NCI-H1105 treated with DMSO at 0.1 percent for 48 hours (cell line): ENCODE measurements around the gene DPM3.
A peak's percentile ranks its signal among the peaks of the same experiment; 100 is the strongest.
"Not testable (repeated sequence)": the region's sequence is repeated elsewhere in the genome, so short reads cannot be mapped to it uniquely, and the experiment has no call there.

ENCODE experiments used
- DNase-seq: peaks from one replicate; lab custom pipeline; 2025; lab: John Stamatoyannopoulos, UW

The DPM3 gene

DNA sequence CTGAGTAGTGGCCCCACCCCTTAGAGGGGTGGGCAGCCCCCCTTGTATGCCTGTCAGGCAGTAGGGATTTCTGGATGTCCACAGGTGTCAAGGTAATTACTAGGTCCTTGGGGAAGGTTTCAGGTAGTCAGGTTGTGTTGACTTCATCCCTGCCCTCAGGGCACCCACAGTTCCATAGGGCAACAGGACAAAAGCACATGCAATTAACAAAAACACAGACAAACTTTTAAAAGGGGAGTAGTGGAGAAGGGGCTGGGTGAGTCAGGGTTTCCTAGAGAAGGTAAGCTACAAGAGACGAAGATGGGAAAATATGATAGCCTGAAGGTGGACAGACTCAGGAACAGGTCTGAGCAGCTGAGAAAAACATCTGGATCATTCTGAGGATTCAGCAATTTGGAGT is 18.7 kb upstream of the DPM3 start:
- no peak for DNase-seq

DNA sequence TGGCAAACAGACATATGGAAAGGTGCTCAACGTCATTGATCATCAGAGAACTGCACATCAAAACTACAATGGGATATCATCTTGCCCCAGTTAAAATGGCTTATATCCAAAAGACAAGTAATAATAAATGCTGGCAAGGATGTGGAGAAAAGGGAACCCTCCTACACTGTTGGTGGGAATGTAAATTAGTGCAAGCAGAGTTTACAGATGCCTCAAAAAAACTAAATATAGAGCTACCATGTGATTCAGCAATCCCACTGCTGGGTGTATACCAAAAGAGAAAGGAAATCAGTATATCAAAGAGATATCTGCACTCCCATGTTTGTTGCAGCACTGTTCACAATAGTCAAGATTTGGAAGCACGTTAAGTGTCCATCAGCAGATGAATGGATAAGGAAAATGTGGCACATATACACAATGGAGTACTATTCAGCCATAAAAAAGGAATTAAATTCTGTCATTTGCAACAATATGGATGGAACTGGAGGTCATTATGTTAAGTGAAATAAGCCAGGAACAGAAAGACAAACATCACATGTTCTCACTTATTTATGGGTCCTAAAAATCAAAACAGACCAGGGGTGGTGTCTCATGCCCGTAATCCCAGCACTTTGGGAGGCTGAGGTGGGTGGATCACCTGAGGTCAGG is 15.8 kb upstream of the DPM3 start:
- DNase-seq = not testable (repeated sequence)

DNA sequence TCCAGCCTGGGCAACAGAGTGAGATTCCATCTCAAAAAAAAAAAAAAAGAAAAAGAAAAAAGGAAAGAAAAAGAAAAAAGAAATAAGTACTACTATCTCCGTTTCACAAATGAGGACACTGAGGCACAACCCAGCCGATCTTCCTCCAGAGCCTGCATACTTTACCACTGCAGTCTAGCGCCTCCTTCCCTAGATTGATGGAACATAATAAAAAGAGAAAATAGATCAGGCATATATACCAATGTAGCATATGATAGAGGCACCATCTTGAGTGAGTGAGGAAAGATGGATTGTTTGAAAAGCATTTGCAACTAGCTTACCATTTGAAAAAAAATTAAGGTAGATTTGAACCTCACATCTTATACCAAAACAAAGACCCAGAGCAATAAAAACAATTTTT is 5.2 kb upstream of the DPM3 start:
- DNase-seq = no peak

DNA sequence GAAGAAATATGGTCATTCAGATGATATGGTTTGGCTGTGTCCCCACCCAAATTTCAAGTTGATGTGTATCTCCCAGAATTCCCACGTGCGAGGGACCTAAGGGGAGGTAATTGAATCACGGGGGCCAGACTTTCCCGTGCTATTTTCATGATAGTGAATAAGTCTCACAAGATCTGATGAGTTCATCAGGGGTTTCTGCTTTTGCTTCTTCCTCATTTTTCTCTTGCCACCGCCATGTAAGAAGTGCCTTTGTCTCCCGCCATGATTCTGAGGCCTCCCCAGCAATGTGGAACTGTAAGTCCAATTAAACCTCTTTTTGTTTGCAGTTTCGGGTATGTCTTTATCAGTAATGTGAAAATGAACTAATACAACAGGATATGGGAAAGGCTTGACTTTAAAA is 1.4 kb upstream of the DPM3 start:
- DNase-seq = no peak

DNA sequence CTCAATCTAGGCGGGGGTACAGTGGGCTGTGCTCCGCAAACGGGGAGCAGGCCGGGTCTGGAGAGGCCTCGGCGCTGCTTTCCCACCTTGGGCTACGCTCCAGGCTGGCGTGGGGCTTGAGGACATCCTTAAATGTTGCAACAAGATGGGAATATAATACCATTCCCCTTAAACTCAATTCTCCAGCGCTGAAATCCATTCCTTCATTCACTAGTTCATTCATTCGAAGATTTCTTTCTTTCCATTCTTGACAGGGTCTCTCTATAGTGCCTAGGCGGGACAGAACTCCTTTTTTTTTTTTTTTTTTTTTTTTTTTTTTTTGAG is 261 bp upstream of the DPM3 start:
- DNase-seq = no peak

DNA sequence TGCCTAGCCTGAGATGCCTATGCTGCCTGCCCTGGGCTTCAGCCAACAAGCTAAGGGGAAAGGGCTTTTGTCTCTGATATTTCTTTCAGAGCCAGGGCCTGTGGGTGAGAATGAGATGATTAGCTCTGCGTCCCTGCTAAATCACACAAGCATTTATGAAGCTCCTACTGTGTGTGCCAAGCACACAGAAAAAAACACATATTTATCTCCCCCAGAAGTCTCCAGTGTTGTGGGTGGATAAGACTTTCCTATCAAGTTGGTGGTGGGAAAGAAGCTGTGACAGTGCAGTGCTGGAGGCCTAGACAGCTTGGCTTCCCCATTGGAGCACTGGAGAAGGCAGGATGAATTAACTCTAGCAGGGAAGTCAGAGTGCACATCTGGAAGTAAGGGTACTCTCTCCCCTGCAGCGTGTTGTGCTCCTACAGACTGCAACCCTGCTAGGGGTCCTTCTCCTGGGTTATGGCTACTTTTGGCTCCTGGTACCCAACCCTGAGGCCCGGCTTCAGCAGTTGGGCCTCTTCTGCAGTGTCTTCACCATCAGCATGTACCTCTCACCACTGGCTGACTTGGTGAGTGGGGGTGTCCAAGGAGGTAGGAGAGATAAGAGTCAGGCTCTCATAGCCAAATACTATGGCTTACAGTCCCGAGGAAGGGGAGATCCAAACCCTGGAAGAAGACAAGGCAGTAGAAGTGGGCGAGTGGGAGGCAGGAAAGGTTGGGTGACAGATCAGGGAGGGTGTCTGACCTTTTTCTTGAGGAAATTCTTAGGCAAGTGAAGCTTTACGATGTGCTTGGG is 3.0 kb downstream of the DPM3 start:
- no peak for DNase-seq

DNA sequence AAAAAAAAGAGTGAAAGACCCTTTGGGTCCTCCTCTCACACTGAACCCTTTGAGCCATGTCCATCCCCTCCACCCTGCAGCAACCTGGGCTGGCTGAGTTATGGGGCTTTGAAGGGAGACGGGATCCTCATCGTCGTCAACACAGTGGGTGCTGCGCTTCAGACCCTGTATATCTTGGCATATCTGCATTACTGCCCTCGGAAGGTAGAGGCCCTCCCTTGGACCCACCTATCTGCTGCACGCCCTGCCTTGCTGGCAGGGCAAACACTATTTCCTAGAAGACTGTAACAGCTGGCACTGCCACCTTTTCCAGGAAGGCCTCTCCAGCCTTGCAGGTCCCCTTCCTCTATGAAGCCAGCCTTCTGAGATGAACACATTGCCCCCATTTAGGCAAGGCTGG is 3.6 kb downstream of the DPM3 start:
- no peak for DNase-seq

DNA sequence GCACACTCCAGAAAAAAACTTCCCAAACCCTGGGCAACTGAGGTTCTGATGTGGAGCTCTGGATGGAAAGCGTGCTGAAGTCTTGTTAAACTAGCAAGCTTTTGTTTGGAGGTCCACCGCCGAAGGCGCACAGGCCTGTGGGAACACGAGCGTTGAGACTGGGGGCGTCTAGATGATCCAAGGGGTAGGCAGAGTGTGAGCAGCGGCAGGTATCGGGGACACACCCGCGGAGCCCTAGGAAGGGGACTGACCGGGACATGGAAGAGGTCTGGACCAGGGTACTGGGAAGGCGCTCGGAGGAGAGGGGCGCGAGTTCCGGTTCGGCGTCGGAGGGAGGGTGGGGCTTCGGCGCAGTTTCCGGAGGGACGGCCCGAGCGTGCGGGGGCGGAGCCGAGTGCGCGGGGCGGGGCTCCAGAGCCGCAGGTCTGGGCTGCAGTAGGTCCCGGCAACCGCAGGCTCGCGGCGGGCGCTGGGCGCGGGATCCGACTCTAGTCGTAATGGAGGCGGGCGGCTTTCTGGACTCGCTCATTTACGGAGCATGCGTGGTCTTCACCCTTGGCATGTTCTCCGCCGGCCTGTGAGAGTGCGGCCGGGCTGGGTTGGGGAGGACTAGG is 4.8 kb downstream of the DPM3 start, which contains the start of gene SLC50A1:
Gene SLC50A1 (plus strand): TSS at position 438 of the 614 bp plus-strand sequence. CDS start 60 bp downstream, at position 498.
- peak; percentile 90 for DNase-seq

DNA sequence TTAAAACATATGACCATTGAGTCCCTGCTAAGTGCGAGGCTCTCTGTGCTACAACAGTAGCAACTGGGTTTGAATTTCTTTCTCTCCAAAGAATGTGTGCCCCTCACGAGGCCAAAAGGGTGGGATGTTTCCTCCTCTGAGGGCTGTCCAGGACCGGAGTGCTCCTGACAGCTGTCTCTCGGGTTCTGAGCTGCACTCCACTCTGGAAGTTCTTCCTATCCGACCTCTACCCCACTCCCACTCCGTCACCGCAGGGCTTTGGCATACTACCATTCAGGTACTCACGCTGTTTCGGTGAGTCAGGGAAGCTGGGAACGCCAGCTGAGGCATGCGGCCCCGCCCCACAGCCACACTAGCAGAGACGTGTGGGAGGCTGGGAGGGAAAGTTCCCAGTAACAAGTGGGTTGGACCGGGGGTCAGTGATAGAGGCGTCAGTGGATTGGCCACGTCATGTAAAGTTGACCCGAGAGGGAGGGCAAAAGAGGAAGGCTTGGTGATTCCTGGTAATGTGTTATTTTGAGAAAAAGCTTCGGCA is 5.4 kb downstream of the DPM3 start:
- peak; percentile 55 for DNase-seq

DNA sequence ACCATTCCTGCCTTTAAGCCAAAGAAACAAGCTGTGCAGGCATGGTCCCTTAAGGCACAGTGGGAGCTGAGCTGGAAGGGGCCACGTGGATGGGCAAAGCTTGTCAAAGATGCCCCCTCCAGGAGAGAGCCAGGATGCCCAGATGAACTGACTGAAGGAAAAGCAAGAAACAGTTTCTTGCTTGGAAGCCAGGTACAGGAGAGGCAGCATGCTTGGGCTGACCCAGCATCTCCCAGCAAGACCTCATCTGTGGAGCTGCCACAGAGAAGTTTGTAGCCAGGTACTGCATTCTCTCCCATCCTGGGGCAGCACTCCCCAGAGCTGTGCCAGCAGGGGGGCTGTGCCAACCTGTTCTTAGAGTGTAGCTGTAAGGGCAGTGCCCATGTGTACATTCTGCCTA is 6.0 kb downstream of the DPM3 start:
- no peak for DNase-seq

DNA sequence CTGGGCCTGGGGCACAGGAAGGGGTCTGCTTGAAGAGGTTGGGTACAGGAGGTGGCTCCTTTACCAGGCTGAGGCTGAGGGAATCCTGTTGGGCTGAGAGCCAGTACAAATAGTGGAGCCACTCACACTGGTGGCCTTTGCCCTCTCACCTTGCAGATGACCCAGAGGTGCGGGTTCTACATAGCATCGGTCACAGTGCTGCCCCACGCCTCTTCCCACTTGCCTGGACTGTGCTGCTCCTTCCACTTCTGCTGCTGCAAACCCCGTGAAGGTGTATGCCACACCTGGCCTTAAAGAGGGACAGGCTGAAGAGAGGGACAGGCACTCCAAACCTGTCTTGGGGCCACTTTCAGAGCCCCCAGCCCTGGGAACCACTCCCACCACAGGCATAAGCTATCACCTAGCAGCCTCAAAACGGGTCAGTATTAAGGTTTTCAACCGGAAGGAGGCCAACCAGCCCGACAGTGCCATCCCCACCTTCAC is 6.5 kb downstream of the DPM3 start:
- DNase-seq = no peak

DNA sequence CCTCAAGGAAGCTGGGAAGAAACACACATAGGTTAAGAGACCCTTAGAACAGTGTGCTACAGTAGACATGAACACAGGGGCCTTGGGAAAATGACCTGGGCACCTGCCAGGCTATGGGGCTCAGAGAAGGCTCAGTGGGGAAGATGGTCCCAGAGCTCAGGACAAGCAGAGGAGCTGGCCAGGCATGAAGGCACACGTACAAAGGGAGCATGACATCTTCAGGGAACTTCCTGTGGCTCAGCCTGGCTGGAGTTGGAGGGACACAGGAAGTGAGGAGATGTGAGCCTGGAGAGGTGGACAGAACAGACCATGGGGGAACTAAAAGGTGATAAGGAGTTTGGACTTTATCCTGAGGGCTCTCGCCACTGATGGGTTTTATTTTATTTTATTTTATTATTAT is 8.5 kb downstream of the DPM3 start:
- DNase-seq = no peak

DNA sequence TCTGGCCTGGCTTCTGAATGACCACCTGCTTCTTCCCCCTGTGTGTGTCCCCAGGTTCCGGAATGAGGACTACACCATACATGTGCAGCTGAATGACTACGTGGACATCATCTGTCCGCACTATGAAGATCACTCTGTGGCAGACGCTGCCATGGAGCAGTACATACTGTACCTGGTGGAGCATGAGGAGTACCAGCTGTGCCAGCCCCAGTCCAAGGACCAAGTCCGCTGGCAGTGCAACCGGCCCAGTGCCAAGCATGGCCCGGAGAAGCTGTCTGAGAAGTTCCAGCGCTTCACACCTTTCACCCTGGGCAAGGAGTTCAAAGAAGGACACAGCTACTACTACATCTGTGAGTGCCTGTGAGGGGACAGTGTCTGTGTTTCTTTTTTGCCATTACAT is 9.0 kb downstream of the DPM3 start:
- DNase-seq = no peak

DNA sequence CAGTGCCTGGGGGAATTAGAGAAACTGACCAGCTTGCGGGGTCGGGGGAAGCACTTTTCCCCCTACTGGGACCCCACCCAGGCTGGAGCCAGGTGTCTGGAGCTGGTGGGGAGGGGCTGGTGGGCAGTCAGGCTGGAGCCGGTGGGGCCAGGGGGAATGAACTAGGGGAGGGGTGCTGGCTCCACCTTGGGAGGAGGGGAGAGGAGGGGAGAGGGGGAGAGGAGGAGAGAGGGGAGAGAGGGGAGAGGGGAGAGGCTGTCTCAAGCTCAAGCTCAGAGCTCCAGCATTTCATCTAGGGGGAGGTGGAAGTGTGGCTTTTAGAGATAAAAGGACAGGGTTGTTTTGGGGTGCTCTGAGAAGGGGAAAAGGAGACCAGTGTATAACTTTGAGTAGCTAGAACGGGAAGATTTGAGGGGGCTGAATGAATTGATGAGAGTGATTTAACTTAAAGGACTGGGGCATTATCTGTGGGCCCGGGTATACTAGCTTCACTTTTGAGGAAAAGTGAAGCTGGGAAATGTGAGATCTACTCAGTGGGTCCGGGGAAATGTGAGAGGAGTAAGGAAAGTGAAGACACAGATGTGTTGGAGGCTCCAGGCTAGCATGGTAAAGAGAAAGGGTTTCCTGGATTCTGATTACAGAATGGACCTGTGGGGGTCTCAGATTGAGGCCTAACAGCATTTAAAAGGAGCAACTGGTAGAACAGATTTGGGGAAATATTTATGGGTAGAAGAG is 9.9 kb downstream of the DPM3 start:
- DNase-seq = no peak

DNA sequence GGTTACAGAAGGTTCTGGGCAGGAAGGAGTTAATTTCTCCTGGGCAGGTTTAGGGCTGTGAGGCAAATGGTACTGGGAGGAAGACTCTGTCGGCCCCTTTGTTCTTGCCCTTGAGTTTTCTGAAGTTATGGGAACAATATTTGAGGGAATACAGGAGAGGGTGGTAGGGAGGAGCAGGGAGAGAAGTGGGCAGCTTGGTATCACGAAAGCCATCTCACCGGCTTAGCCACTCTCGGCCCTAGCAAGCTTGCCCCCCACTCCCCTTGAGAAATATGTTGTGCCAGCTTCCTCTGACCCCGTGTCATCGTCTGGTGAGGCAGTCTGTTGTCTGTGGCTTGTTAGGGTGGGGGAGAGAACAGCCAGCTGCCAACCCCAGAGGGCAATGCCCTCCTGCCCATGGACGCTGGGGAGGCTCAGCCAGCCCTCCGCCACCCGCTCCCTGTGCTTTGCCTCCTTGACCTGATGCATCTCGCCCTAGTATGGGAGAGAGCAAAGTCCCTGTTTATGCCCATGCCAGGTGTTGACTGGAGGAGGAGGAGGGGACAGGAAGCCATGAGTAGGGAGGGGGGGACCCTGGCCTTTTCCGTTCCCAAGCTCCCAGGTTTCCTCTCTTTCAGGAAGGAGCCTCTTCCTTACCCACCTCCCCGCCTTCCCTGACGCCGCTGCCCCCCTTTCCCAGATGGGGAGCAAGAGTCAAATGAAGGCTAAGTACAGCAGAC is 11.4 kb downstream of the DPM3 start:
- DNase-seq = no peak

DNA sequence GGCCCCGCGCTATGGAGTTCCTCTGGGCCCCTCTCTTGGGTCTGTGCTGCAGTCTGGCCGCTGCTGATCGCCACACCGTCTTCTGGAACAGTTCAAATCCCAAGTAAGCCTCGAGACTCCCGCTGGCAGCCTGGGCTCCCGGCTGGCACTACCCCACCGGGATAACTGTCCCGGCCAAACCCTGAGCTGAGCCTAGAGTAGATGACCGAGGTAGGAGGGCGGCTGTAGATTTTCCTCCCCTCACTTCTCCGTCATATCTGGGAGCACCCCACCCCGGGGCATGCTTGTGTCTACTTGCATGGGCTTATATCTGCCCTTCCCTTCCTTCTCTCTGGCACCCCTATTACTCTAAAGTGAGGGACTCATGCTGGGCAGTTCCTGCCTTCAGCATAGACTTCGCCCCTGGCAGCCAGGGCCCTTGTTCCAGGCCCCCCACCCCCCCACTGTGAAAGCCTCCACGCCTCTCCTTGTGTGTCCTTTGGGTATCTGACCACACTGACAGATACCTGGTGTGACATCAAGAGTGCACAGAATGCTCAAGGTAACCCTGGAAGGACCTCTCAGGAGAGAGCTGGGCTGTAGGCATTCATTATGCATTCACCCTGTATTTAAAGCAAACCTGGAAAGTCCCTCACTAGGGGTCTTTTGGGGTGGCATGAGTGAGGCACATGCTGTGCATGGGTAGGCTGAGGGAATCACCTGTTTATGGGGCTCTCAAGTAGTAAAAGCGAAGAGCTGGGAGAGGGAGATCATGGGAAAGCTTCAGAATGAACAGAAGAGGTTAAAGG is 12.2 kb downstream of the DPM3 start:
- DNase-seq = no peak

DNA sequence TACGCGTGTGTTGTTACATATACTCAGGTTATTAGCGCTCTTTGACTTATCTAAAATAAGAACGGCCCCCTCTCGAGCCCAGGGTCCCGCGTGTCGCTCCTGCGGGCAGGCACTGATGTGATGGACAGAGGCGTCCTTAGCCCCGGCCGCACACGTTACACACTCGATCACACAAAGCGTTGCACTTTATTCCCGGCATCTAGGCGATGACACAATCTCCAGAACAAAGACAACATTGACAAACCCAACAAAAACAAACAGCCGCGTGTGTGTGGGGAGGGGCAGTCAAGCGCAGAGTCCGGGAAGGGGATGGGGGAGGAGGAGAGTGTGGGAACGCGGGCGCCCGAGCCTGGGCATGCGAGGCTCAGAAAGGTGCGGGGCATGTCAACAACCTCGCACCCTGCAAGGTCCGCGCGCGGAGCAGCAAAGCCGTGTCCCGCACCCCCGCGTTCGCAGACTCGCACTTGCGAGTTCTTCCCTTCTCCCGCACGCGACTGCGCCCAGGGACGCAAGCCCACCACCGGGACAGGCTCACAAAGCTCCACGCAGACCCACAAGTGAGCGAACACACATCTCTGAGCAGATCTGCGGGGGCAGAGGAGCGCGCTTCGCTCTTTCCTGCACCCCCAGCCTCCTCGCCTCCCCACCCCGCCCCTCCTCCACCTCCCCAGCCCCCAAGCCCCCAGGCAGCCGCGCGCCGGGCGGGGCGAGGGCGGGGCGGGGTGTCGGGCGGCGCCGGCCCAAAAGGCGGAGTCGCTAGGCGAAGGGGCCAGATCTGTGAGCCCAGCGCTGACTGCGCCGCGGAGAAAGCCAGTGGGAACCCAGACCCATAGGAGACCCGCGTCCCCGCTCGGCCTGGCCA is 13.0 kb downstream of the DPM3 start, which contains the start of gene EFNA1:
Gene EFNA1 (plus strand): TSS at position 772 of the 862 bp plus-strand sequence. CDS start 102 bp downstream, outside the sequence.
- peak; percentile 15 for DNase-seq

DNA sequence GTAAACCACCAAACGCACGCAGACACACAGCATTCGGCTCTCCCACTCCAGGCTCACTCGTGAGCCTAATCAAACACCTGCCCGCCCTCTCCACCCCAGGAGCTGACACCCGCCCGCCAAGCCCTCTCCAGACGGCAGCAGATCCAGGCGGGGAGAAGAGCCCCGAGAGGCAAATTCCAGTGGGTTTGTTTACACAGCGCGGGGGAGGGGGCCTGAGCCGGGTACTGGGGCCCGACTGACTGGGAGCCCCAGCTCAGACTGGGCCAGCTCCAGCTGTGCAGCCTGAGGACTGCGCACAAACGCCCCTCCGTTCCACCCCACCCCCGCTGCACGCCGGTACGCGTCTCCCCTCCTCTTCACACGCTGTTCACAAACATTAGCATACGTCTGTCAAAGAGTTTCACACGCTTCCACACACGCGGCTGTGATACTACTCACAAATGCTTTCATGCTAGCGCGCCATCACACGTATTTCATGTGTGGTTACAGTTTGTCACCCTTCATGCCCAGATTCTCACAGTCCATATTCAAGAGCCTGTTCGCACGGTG is 13.7 kb downstream of the DPM3 start:
- peak; percentile 42 for DNase-seq

DNA sequence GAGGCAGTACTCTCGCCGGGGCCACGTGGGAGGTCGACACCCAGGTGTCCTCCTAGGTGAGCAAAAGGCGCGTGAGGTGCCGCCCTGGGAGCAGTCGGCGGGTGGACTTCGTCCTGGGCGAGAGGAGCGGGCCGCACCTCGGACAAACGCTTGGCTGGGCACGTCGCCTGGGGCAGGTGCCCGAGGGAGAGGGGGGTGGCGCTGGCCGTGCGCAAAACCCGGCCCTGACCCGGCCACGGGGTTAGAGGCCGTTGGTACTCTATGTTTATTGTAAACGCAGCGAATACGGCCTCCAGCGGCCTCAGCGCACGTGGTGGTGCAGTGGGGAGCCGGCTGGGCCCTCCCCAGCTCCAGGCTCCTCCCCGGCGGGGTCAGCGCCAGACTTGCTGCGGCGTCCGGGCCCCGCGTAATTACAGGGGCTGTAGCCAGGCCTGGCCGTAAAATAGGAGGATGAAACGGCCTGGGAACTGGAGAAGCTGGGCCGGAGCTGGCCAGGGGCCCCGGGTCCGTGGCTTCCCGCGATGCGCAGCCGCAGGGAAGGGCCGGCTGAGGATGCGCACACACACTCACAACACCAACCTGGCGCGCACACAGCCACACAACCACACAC is 14.3 kb downstream of the DPM3 start:
- no peak for DNase-seq
